Parathyroid adenoma (tissue), 2 donors: ENCODE data around the gene LRRC27.

Experiments used
- H2AFZ ChIP-seq: fragments of 300-600 bp; sonication (generic); one replicate; pipeline ENCODE4 v1.7.0; 2017; ENCODE audit warnings: antibody characterized with exemption, mild to moderate bottlenecking
- H3K27ac ChIP-seq: fragments of 300-600 bp; sonication (generic); one replicate; pipeline ENCODE4 v1.7.0; 2017
- H3K27me3 ChIP-seq: fragments of 300-600 bp; sonication (generic); one replicate; pipeline ENCODE4 v1.7.0; 2017; ENCODE audit warnings: low read length; ENCODE audit not compliant: control insufficient read depth, insufficient read depth
- H3K36me3 ChIP-seq: fragments of 300-600 bp; sonication (generic); one replicate; pipeline ENCODE4 v1.7.0; 2017; ENCODE audit warnings: low read length; ENCODE audit not compliant: control insufficient read depth, insufficient read depth
- H3K4me1 ChIP-seq: fragments of 300-600 bp; sonication (generic); one replicate; pipeline ENCODE4 v1.7.0; 2017; ENCODE audit warnings: control low read depth
- H3K4me2 ChIP-seq: fragments of 300-600 bp; sonication (generic); one replicate; pipeline ENCODE4 v1.7.0; 2017; ENCODE audit warnings: low read length
- H3K4me3 ChIP-seq: fragments of 300-600 bp; sonication (generic); one replicate; pipeline ENCODE4 v1.7.0; 2017; ENCODE audit warnings: low read depth, low read length
- H3K79me2 ChIP-seq: fragments of 300-600 bp; sonication (generic); one replicate; pipeline ENCODE4 v1.7.0; 2017; ENCODE audit warnings: control low read depth
- H3K9ac ChIP-seq: fragments of 300-600 bp; sonication (generic); one replicate; pipeline ENCODE4 v1.7.0; 2017; ENCODE audit warnings: mild to moderate bottlenecking
- H3K9me3 ChIP-seq: fragments of 300-600 bp; sonication (generic); one replicate; pipeline ENCODE4 v1.7.0; 2017; ENCODE audit warnings: low read length; ENCODE audit not compliant: control insufficient read depth
- TF ChIP-seq, protein P1 (sequence below): fragments of 300-600 bp; sonication (generic); IDR thresholded peaks from one replicate; pipeline ENCODE4 v1.7.0; 2017; ENCODE audit warnings: antibody characterized with exemption, mild to moderate bottlenecking
- donor health status: primary hyperparathyroidism.

Gene LRRC27

GRCh38 chr10:132324186-132324585, 7.8 kb upstream of the LRRC27 start:
- no peak overlapping the region for H3K4me3 ChIP-seq
- peaks cover 13% of the 10 kb centered on the region for H3K4me1 ChIP-seq
- no peak overlapping the region for H3K27ac ChIP-seq
- H3K27me3 ChIP-seq: no peaks in the 10 kb centered on the region
- no peak overlapping the region for H3K9ac ChIP-seq
- no peak overlapping the region for H3K4me2 ChIP-seq
- TF ChIP-seq, protein P1, sequence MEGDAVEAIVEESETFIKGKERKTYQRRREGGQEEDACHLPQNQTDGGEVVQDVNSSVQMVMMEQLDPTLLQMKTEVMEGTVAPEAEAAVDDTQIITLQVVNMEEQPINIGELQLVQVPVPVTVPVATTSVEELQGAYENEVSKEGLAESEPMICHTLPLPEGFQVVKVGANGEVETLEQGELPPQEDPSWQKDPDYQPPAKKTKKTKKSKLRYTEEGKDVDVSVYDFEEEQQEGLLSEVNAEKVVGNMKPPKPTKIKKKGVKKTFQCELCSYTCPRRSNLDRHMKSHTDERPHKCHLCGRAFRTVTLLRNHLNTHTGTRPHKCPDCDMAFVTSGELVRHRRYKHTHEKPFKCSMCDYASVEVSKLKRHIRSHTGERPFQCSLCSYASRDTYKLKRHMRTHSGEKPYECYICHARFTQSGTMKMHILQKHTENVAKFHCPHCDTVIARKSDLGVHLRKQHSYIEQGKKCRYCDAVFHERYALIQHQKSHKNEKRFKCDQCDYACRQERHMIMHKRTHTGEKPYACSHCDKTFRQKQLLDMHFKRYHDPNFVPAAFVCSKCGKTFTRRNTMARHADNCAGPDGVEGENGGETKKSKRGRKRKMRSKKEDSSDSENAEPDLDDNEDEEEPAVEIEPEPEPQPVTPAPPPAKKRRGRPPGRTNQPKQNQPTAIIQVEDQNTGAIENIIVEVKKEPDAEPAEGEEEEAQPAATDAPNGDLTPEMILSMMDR: no peak
- no peaks in the 10 kb centered on the region for H3K79me2 ChIP-seq
- H3K9me3 ChIP-seq: no peaks in the 10 kb centered on the region
- no peak overlapping the region for H2AFZ ChIP-seq
- no peaks in the 10 kb centered on the region for H3K36me3 ChIP-seq

GRCh38 chr10:132326344-132326889, 5.6 kb upstream of the LRRC27 start:
- no peaks in the 10 kb centered on the region for H3K27me3 ChIP-seq
- no peaks in the 10 kb centered on the region for H3K79me2 ChIP-seq
- no peak overlapping the region for H3K4me2 ChIP-seq
- TF ChIP-seq, protein P1: no peak
- no peaks in the 10 kb centered on the region for H3K9me3 ChIP-seq
- H3K27ac ChIP-seq: no peak overlapping the region
- no peak overlapping the region for H3K4me3 ChIP-seq
- H3K9ac ChIP-seq: no peak overlapping the region
- no peak overlapping the region for H2AFZ ChIP-seq
- H3K4me1 ChIP-seq: no peaks in the 10 kb centered on the region
- no peaks in the 10 kb centered on the region for H3K36me3 ChIP-seq

DNA sequence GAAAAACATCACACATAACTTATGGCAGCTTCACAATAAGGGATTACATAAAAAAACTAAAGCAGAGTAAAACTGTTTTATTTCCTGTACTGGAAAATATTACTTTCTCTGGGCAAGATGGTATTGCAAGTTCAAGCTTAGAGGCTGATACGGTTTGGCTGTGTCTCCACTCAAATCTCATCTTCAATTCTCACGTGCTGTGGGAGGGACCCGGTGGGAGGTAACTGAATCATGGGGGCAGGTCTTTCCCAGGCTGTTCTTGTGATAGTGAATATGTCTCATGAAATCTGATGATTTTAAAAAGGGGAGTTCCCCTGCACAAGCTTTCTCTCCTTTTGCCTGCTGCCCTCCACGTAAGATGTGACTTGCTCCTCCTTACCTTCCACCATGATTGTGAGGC, 5.1 kb upstream of the LRRC27 start:
- Histone ChIP-seq H3K9me3 (no peaks in the 10 kb centered on the region), H3K4me2 (no peak overlapping the region), H3K79me2 (no peaks in the 10 kb centered on the region), H3K36me3 (no peaks in the 10 kb centered on the region), H3K27ac (no peak overlapping the region), H3K9ac (no peak overlapping the region), H2AFZ (no peak overlapping the region), H3K27me3 (no peaks in the 10 kb centered on the region), H3K4me1 (no peaks in the 10 kb centered on the region), H3K4me3 (no peak overlapping the region)
- TF ChIP-seq, protein P1: no peak

GRCh38 chr10:132328106-132328505, 3.9 kb upstream of the LRRC27 start:
- Histone ChIP-seq H3K4me3 (no peak overlapping the region), H3K27me3 (no peaks in the 10 kb centered on the region), H3K27ac (no peak overlapping the region), H3K4me1 (no peaks in the 10 kb centered on the region), H3K9me3 (no peaks in the 10 kb centered on the region), H3K36me3 (no peaks in the 10 kb centered on the region), H3K79me2 (no peaks in the 10 kb centered on the region), H2AFZ (no peak overlapping the region), H3K4me2 (no peak overlapping the region), H3K9ac (no peak overlapping the region)
- TF ChIP-seq, protein P1: no peak

DNA sequence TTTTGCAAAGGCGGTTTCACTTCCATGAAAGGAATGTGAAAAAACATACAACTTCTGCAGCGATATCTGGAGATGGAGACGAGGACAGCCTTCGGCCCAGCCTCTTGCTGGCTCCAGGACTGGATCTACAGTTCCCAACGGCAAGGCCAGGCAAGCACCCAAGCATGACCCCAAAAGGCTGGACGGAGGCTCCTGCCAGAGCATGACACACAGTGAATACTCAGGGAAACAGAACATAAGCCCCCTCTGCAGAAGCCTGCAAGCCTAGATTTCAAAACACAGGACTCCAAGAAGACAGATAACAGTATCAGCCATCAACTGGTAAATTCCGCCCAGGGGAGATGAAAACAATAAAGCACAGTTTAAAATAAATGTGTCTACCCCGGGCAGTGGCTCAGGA, 3.3 kb upstream of the LRRC27 start:
- H3K4me2 ChIP-seq: no peak overlapping the region

More for the DNA sequence above, 3.3 kb upstream of the LRRC27 start:
- H3K9me3 ChIP-seq: no peaks in the 10 kb centered on the region
- no peak overlapping the region for H3K27ac ChIP-seq
- no peaks in the 10 kb centered on the region for H3K79me2 ChIP-seq
- no peaks in the 10 kb centered on the region for H3K27me3 ChIP-seq
- no peak overlapping the region for H3K9ac ChIP-seq
- no peak overlapping the region for H3K4me3 ChIP-seq
- no peaks in the 10 kb centered on the region for H3K36me3 ChIP-seq
- TF ChIP-seq, protein P1: no peak
- peaks cover under 1% of the 10 kb centered on the region for H3K4me1 ChIP-seq
- no peak overlapping the region for H2AFZ ChIP-seq
